ENCODE data around the gene CACNG6.
"Not testable (repeated sequence)": the region's sequence is repeated elsewhere in the genome, so short reads cannot be mapped to it uniquely, and the experiment has no call there.

Gene CACNG6

GRCh38 chr19:54009440-54009839, 18.0 kb downstream of the CACNG6 start:
- peak; percentile 51 to 56 for DNase-seq

DNA sequence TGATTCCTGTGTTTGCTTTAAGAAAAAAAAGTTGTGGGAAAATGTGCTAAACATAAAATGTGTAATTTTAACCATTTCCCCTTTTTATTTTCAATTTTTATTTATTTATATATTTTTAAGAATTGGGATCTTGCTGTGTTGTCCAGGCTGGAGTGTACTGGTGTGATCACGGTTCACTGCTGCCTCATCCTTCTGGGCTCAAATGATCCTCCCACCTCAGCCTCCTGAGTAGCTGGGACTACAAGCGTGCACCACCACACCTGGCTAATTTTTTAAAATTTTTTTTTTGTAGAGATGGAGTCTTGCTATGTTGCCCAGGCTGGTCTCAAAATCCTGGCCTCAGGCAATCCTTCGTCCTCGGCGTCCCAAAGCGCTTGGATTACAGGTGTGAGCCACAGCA, 19.0 kb downstream of the CACNG6 start:
- DNase-seq, result no peak

DNA sequence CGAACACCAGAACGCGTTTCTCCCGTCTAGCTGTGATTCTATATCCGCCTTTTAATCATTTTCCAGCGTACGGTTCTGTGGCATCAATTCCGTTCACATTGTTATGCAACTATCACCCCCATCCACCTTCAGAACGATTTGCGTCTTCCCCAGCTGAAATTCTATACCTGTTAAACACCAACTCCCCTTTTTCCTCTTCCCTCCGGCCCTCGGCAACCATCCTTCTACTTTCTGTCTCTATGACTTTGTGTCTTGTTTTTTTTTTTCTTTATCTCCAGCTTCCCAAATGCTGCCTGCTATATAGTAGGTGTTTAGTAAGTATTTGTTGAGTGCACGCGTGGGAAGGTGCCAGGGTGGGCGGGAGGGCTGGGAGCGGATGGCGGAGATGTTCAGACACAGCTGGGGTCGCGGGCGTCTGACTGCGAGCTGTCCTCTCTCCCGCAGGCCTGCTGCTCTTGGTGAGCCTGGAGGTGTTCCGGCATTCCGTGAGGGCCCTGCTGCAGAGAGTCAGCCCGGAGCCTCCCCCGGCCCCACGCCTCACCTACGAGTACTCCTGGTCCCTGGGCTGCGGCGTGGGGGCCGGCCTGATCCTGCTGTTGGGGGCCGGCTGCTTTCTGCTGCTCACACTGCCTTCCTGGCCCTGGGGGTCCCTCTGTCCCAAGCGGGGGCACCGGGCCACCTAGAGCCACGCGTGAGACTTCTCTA, 20.2 kb downstream of the CACNG6 start:
- DNase-seq, result peak in 1 of 2 experiments; percentile 42

DNA sequence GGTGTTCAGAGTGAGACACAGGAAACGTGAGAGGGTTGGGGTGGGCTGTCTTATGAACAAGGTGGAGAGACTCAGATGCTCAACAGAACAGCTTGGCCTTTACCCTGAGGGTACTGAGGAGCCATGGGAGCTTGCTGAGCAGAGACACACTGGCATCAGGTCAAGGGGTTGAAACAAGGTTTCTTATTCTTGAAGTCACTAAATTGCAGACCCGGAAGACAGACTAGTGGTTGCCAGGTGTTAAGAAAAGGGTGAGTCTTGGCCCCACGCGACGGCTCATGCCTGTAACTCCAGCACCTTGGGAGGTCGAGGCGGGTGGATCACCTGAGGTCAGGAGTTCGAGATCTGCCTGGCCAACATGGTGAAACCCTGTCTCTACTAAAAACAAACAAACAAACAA, 22.4 kb downstream of the CACNG6 start:
- no peak for DNase-seq

GRCh38 chr19:54014920-54015560, 23.6 kb downstream of the CACNG6 start:
- DNase-seq, result peak in 1 of 2 experiments; percentile 58

- DNase-seq, result peak; percentile 28 to 35
Observed at GRCh38 chr19:54017261-54017660, 25.8 kb downstream of the CACNG6 start.

DNA sequence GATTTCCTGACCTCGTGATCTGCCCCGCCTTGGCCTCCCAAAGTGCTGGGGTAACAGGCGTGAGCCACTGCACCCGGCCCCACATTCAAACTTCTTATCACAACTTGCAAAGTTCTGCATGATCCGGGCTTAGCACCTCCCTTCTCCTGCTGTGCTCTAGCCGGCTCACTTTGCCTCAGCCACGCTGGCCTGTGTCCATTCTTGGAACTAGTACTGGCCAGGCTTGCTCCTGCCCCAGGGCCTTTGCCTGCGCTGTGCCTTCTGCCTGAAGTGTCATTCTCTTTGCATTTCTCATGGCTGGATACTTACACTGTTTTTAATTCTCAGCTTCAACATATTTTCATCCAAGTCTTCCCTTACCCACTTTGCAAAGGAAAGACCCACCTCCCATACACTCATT, 29.9 kb downstream of the CACNG6 start:
- no peak for DNase-seq

DNA sequence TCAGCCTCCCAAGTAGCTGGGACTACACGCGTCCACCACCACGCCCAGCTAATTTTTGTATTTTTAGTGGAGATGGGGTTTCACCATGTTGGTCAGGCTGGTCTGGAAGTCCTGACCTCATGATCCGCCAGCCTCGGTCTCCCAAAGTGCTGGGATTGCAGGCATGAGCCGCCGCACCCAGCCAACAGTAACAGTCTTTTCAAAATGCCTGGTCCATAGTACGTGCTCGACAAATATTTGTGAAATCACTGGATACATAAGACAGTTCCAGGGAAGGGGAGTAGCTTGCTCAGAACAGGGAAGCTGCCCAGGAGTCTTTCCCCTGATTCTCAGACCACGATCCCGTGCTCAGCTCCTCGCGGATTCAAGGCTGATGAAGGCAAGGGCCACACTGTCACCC, 30.5 kb downstream of the CACNG6 start:
- no peak for DNase-seq

- DNase-seq, result no peak
Observed at GRCh38 chr19:54023191-54023590, 31.8 kb downstream of the CACNG6 start.

- DNase-seq, result no peak
Observed at GRCh38 chr19:54024660-54025059, 33.2 kb downstream of the CACNG6 start.

DNA sequence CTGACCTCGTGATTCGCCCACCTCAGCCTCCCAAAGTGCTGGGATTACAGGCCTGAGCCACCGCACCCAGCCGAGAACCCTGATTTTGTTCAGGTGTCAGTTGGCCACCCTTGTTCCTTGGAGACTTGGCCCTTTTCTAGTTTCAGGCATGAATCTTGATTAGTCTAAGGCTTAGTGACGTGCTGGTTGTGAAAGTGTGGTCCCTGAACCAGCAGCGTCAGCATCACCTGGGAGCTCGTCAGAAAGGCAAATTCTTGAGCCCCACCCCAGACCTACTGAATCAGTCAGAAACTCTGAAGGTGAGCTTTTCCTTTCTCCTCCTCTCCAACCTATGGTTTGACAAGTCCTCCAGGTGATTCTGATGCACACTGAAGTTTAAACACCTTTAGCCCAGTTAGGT, 35.2 kb downstream of the CACNG6 start:
- no peak for DNase-seq

DNA sequence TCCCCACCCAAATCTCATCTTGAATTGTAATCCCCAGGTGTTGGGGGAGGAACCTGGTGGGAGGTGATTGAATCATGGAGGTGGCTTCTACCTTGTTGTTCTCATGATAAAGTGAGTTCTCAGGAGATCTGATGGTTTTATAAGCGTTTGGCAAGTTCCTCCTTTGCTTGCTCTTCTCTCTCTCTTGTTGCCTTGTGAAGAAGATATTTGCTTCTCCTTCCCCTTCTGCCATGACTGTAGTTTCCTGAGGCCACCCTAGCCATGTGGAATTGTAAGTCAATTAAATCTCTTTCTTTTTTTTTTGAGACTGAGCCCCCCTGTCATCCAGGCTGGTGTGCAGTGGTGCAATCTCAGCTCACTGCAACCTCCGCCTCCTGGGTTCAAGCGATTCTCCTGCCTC, 37.9 kb downstream of the CACNG6 start:
- no peak for DNase-seq

DNA sequence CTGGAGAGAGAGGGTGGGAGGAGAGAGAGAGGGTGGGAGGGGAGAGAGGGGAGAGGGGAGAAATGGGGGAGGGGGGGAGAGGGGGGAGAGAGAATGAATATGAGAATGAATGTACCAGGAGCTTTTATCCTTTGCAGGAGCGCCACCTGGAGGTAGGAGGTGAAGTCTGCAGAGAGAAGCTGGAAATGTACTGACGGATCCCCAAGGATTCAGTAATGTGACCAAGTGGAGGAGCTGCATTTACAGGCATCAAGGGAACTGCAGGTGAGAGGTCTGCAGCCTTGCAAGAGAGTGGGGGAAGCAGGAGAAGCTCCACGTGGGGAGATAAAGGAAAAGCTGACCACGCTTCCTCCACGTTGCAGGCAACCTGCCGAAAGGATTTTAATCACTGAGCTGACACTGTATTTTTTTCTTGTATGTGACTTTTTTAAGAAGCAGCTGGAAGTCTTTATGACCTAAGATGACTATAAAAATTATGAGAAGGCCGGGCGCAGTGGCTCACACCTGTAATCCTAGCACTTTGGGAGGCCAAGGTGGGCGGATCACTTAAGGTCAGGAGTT, 38.6 kb downstream of the CACNG6 start:
- peak; percentile 88 to 96 for DNase-seq

GRCh38 chr19:54030895-54031586, 39.6 kb downstream of the CACNG6 start:
- DNase-seq, result peak in 1 of 2 experiments; percentile 43

- DNase-seq, result no peak
Observed at GRCh38 chr19:54035215-54036178, 44.1 kb downstream of the CACNG6 start.

- not testable (repeated sequence) for DNase-seq
Observed at GRCh38 chr19:54036542-54036941, 45.1 kb downstream of the CACNG6 start.

GRCh38 chr19:54040003-54040402, 48.6 kb downstream of the CACNG6 start:
- no peak for DNase-seq

GRCh38 chr19:54041969-54042606, 50.7 kb downstream of the CACNG6 start:
- DNase-seq, result no peak

GRCh38 chr19:54042989-54043388, 51.6 kb downstream of the CACNG6 start:
- DNase-seq, result no peak

DNA sequence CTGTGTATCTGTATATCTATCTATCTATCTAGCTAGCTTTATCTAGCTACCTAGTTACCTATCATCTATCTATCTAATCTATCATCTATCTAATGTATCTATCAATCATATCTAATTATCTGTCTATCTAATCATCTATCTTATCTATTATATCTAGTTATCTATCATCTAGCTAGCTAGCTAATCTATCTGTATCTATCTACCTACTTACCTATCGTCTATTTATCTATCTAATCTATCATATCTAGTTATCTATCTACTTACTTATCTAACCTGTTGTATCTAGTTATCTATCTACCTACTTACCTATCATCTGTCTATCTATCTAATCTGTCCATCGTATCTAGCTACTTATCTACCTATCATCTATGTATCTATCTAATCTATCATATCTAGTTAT, 54.3 kb downstream of the CACNG6 start:
- no peak for DNase-seq

DNA sequence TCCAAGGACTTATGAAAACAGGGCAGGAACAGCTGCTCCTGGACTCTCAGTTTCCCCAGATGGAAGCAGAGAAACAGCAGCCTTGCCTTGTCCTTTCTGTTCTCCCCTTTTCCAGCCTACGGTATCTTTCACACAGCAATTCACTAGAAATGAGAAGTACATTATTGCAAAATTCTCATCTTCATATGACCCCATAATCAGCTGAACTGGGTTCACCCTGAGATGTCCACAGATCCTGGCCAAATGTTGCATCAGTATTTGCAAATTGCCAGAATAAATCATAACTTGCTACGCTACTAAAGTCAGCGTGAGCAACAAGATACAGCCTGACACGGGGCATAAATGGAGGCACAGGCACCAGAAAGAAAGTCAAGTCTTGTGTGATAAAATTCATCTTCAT, 56.2 kb downstream of the CACNG6 start:
- no peak for DNase-seq

All from NCI-H526 (cell line).